Stimulated activated CD4-positive, alpha-beta T cell treated with anti-CD3 and anti-CD28 coated beads, Interleukin-12 subunit alpha, Interleukin-12 subunit beta, amount 100 ng/mL, for 48 hours (primary cell): Measurements from ENCODE around the gene NMNAT1.
"Not testable (repeated sequence)": the region's sequence is repeated elsewhere in the genome, so short reads cannot be mapped to it uniquely, and the experiment has no call there.

ENCODE experiments used
- DNase-seq, 3 donors: peaks; one replicate each; pipeline ENCODE4 v3.0.0-alpha.2; 2020; ENCODE audit warnings: low read depth in 2 of 3, low spot score in 1 of 3

NMNAT1 gene

DNA sequence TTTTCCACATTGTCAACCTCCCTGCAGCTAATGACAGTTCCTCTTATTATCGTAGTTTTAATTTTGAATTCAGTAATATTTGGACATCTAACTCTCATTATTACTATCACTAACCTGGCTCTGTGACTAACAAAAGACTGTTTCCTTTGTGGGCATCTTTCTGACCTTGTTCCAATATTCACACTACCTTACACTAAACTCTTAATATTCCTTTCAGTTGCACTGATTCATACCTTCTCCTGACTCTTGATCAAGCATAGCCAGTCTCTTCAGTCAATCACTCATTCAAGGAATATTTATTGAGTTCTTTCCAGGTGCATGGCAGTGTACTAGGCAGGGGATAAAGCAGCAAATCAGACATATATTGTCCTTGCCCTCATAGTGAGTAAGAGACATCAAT lies 25.4 kb upstream of the NMNAT1 start:
- no peak for DNase-seq

DNA sequence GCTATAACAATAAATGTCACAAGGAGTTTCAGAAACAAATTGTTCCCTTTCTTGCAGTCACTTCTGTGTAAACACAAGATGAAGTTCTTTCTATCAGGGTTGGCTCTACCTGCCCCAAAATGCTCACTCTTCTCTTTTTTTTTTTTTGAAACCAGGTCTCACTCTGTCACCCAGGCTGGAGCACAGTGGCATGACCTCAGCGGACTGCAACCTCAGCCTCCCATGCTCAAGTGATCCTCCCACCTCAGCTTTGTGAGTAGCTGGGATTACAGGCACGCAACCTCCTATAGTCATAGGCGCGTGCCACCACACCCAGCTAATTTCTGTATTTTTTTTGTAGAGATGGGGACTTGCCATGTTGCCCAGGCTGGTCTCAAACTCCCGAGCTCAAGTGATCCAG lies 22.7 kb upstream of the NMNAT1 start:
- DNase-seq: no peak

DNA sequence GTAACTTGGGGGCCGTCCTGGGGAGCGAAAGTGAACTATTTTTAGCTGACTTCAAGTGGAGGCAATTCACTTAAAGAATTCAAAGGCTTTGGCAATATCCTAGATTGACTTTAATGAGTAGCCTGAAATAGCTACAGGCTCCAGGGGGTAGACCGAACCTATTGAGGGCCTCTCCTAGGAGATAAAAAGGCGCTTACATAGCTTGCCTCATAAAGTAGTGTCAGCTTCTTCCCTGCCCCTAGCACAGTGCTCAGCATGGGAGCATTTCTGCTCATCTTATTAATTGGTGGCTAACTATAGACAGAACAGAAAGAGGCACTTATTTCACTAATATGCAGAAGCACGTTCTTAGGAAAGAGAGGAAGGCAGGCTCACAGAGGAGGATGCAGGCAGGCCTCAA lies 20.9 kb upstream of the NMNAT1 start:
- DNase-seq: no peak

DNA sequence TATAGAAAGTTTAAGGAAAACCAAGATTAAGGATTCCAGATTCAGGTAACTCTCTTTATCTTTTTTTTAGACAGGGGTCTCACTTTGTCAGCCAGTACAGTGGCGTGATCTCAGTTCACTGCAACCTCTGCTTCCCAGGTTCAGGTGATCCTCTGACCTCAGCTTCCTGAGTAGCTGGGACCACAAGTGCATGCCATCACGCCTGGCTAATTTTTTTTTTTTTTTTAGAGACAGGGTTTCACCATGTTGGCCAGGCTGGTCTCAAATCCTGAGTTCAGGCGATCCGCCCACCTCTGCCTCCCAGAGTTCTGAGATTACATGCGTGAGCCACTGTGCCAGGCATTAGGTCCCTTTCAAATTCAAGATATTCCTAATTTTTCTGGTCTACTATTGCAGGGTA lies 16.0 kb upstream of the NMNAT1 start:
- DNase-seq: no peak

GRCh38 chr1:9929431-9930385 lies 13.6 kb upstream of the NMNAT1 start:
- no peak for DNase-seq

- DNase-seq: no peak
These were observed 806 bp upstream of the NMNAT1 start for GRCh38 chr1:9942399-9942938.

DNA sequence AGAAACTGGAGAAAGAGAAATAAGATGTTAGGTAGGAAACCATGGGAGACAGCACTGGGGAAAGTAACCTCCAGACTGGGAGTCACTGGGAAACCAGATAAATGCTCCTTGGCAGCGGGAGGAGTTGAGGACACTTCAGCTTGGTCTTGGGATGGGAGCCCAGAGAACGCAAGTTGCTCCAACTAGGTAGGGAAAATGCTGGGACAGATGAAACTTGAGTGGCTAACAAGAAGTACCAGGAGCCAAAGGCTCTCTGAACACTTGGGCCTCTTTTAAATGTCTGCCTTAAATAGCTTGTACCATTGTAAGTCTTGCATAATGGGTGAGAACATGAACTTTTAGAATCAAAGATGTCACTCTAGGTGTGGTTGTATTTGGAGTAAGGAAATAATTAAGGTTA lies 3.0 kb downstream of the NMNAT1 start:
- no peak for DNase-seq

DNA sequence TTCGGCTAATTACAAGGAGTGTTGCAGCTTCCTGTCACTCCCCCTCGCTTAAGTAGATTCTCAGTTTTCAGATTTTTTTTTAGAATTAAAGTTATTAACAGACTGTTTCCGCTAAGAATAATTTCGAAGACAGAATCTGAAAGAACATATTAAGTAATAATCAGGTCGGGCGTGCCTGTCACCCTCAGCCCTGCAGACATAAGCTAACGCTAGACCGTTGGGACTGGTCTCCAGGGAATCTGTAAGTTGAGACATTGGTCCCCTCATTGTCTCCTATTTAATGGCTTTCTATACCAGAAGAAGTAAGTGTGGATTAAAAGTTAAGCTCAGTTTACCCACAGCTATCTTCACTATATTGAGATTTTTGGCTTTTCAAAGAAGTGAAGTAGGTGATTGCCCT lies 14.5 kb downstream of the NMNAT1 start:
- DNase-seq: no peak

DNA sequence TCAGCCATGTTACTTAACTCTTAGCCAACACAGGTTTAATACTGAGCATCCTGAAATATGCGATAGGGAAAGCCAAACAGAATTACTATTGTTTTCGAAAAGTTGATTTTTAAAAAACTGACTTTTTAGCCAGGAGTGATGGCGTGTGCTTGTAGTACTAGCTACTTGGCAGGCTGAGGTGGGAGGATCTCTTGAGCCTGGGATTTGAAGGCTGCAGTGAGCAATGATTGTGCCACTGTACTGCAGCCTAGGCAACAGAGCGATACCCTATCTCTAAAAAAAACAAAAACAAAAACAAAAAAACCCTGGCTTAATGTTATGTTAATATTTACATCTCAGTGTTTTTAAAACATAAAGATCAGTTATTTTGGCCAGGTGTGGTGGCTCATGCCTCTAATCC lies 16.7 kb downstream of the NMNAT1 start:
- DNase-seq: no peak

DNA sequence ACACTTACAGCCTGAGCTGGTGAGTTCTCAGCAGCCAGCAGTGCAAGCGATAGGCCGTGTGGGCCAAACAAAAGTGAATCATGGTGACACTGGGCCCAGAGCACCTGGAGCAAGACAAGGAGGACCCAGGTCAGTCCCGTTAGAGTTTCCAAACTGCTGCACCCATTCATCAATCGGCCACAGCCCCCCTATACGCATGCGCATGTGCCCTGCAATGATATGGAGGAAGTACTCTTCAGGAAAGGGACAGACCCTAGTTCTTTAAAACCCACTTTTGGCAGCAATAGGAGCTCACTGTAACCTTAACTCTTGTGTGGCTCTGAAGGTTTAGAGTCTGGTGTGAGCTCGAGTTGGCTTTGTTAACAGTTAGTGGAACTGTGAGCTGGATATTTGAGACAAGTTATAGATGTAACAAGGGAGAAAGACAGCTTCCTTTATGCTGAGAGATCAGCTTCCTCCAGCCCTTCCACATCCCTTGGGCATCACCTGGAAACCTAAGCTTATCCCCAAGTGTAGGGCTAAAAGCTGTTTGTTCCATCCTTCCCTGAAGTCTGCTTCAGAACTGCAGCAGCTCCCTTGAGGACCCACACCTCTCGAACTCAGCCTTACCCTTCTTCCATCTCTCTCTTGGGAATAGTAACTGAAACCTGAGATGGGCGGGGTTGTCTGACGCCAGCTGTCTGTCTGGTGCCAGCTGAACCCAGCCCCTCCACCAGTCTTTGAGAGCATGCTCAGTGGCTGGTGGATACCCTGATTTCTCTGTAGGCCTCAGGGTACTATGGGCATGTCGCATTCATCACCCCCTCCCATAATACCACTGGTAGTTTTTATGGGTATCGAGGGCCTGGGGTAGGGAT lies 17.7 kb downstream of the NMNAT1 start:
- no peak for DNase-seq

GRCh38 chr1:9984253-9984652 lies 41.0 kb downstream of the NMNAT1 start:
- no peak for DNase-seq

- no peak for DNase-seq
These were observed 41.7 kb downstream of the NMNAT1 start for GRCh38 chr1:9985001-9985400.

DNA sequence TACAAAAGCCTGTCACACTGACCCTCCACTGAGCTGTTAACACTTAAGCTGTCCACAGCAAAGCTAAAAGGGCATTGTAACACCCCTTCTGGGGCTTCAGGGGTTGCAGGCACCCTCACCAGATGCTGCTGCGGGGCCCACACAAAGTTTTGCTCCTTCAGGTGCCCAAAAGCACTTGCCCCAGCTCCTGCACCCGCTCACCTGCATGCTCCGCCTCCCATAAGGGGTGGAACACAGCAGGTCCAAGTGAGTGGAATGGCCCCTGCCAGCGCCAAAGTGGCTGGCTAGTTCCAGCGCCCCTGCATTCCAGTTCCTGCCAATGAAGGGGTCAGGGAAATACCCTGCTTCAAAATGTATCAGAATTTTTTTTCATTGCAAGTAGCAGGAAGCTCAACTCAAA lies 46.5 kb downstream of the NMNAT1 start:
- no peak for DNase-seq

DNA sequence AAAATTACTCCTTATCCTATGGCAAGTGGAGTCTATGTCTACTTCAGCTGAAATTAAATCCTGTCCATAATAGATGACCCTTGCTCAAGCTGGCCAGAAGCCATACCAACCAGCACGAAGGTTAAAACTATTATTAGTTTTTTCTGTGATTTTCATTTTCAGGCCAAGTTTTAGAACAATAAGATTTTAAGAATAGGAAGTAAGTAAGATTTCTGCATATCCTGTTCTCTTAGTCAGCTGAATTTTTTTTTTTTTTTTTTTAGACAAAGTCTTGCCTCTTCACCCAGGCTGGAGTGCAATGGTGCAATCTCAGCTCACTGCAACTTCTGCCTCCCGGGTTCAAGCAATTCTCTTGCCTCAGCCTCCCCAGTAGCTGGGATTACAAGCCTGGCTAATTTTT lies 47.7 kb downstream of the NMNAT1 start:
- no peak for DNase-seq

DNA sequence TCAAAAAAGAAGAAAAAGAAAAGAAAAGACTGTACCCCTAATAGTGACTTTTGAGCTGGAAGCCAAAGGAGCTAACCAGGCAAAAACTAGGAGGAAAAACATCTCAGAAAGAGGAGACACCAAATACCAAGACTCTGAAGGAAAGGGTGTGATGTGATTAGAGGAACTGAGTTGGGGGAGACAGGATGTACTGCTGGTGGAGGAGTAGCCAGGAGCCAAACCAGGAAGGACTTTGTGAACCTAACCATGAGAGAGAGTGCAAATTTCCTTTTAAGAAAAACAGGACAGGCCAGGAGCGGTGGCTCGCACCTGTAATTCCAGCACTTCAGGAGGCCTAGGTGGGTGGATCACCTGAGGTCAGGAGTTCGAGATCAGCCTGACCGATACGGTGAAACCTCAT lies 49.6 kb downstream of the NMNAT1 start:
- no peak for DNase-seq

- DNase-seq: no peak
These were observed 50.3 kb downstream of the NMNAT1 start for GRCh38 chr1:9993561-9994075.

- no peak for DNase-seq
These were observed 53.6 kb downstream of the NMNAT1 start, which contains the start of gene RBP7 for GRCh38 chr1:9996624-9997582. RBP7 (plus strand) TSS chr1:9997228; CDS start chr1:9997259, 31 bp downstream.

- no peak for DNase-seq
These were observed 57.9 kb downstream of the NMNAT1 start for GRCh38 chr1:10001016-10001665.

DNA sequence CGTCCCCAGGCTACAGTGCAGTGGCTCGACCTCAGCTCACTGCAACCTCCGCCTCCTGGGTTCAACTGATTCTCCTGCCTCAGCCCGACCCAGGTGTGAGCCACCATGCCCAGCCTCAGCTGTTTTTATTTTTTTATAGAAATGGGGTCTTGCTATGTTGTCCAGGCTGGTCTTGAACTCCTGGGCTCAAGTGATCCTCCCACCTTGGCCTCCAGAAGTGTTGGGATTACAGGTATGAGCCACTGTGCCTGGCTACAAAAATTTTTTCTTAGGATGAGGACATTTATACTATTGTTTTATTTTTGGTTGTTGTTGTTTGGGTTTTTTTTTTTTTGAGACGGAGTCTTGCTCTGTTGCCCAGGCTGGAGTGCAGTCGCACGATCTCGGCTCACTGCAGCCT lies 62.0 kb downstream of the NMNAT1 start:
- not testable (repeated sequence) for DNase-seq

- no peak for DNase-seq
These were observed 63.9 kb downstream of the NMNAT1 start for GRCh38 chr1:10007169-10007568.
